ENCODE results near the gene GALNTL6. TPM values are rescaled to one million over a fixed set of nuclear protein-coding genes. Genes with fewer than 3 reads are reported as not detected.

Gene GALNTL6
- total and polyA plus RNA-seq, 9 of the 15 experiments (the other 6 are each of a cell fraction or from before 2014, with no cell fraction given): 0.18 to 0.50 (median 0.29) TPM

DNA sequence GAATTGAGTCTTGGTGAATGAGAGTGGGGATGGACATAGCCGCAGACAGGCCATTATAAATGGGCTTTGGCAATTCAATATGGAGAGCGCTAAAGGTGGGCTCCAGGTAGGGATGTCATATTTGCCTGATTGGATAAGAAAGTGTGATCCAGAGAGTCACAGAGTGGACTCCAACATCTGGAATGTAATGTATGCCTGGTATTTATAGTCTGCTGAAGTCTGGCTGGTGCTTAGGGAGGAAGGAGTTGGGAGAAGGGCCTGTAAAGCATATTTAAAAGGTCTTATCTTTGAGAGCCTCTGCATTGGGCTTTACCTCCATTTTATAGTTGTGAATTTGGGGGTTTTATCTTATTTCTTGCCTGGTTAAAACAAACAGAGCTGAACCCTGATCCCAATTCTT is 153.2 kb downstream of the GALNTL6 start (continued):
- TF ChIP-seq, protein P1, sequence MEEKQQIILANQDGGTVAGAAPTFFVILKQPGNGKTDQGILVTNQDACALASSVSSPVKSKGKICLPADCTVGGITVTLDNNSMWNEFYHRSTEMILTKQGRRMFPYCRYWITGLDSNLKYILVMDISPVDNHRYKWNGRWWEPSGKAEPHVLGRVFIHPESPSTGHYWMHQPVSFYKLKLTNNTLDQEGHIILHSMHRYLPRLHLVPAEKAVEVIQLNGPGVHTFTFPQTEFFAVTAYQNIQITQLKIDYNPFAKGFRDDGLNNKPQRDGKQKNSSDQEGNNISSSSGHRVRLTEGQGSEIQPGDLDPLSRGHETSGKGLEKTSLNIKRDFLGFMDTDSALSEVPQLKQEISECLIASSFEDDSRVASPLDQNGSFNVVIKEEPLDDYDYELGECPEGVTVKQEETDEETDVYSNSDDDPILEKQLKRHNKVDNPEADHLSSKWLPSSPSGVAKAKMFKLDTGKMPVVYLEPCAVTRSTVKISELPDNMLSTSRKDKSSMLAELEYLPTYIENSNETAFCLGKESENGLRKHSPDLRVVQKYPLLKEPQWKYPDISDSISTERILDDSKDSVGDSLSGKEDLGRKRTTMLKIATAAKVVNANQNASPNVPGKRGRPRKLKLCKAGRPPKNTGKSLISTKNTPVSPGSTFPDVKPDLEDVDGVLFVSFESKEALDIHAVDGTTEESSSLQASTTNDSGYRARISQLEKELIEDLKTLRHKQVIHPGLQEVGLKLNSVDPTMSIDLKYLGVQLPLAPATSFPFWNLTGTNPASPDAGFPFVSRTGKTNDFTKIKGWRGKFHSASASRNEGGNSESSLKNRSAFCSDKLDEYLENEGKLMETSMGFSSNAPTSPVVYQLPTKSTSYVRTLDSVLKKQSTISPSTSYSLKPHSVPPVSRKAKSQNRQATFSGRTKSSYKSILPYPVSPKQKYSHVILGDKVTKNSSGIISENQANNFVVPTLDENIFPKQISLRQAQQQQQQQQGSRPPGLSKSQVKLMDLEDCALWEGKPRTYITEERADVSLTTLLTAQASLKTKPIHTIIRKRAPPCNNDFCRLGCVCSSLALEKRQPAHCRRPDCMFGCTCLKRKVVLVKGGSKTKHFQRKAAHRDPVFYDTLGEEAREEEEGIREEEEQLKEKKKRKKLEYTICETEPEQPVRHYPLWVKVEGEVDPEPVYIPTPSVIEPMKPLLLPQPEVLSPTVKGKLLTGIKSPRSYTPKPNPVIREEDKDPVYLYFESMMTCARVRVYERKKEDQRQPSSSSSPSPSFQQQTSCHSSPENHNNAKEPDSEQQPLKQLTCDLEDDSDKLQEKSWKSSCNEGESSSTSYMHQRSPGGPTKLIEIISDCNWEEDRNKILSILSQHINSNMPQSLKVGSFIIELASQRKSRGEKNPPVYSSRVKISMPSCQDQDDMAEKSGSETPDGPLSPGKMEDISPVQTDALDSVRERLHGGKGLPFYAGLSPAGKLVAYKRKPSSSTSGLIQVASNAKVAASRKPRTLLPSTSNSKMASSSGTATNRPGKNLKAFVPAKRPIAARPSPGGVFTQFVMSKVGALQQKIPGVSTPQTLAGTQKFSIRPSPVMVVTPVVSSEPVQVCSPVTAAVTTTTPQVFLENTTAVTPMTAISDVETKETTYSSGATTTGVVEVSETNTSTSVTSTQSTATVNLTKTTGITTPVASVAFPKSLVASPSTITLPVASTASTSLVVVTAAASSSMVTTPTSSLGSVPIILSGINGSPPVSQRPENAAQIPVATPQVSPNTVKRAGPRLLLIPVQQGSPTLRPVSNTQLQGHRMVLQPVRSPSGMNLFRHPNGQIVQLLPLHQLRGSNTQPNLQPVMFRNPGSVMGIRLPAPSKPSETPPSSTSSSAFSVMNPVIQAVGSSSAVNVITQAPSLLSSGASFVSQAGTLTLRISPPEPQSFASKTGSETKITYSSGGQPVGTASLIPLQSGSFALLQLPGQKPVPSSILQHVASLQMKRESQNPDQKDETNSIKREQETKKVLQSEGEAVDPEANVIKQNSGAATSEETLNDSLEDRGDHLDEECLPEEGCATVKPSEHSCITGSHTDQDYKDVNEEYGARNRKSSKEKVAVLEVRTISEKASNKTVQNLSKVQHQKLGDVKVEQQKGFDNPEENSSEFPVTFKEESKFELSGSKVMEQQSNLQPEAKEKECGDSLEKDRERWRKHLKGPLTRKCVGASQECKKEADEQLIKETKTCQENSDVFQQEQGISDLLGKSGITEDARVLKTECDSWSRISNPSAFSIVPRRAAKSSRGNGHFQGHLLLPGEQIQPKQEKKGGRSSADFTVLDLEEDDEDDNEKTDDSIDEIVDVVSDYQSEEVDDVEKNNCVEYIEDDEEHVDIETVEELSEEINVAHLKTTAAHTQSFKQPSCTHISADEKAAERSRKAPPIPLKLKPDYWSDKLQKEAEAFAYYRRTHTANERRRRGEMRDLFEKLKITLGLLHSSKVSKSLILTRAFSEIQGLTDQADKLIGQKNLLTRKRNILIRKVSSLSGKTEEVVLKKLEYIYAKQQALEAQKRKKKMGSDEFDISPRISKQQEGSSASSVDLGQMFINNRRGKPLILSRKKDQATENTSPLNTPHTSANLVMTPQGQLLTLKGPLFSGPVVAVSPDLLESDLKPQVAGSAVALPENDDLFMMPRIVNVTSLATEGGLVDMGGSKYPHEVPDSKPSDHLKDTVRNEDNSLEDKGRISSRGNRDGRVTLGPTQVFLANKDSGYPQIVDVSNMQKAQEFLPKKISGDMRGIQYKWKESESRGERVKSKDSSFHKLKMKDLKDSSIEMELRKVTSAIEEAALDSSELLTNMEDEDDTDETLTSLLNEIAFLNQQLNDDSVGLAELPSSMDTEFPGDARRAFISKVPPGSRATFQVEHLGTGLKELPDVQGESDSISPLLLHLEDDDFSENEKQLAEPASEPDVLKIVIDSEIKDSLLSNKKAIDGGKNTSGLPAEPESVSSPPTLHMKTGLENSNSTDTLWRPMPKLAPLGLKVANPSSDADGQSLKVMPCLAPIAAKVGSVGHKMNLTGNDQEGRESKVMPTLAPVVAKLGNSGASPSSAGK (IDR thresholded peaks at IDR 0.05): no peak
- TF ChIP-seq IRF2 (CRISPR knock-in tag; IDR thresholded peaks at IDR 0.05) (no peak), ZNF561 (CRISPR knock-in tag; conservative IDR thresholded peaks at IDR 0.05) (no peak)

Data from K562 (cell line).